HepG2 (cell line): Measurements from ENCODE around the gene CHRM3. TPM values are rescaled to one million over a fixed set of nuclear protein-coding genes. Genes with fewer than 3 reads are reported as not detected.

Experiments
- ATAC-seq: fragments of 200-7000 bp; cut with Tn5 transposase; 3 replicates; pipeline ENCODE4 v1.9.1; 2020; ENCODE audit warnings: mild to moderate bottlenecking, moderate library complexity
- BruUV-seq: library from RNA; stranded (reverse); fragments of 400-500 nt; replicated peaks from 2 replicates; lab custom pipeline; 2021; lab: Mats Ljungman, UMichigan
- CTCF ChIA-PET: fragments of 300-600 bp; formaldehyde crosslinking; extraction: SDS; loops from one replicate; lab custom pipeline; 2021; ENCODE audit warnings: low total read pairs, inconsistent platforms, low intra/inter-chr PET ratio; lab: Yijun Ruan, JAX
- POLR2A ChIA-PET: fragments of 350-600 bp; sonication (Branson Sonifier 250); formaldehyde crosslinking; loops from one replicate; lab custom pipeline; 2020; ENCODE audit warnings: antibody characterized with exemption, inconsistent platforms; lab: Yijun Ruan, JAX
- DNase-seq: peaks from one replicate; pipeline ENCODE4 v3.0.0-alpha.2; 2015; ENCODE audit warnings: low spot score
- FAIRE-seq: peaks from 3 replicates; lab custom pipeline; 2011; peaks lifted over from hg19 to GRCh38; lab: Jason Lieb, UNC
- H2AFZ ChIP-seq: one replicate; pipeline ENCODE4 v1.6.1; 2011; ENCODE audit warnings: low read length, inconsistent platforms
- H3K27ac ChIP-seq: fragments of 300-600 bp; 3 replicates; pipeline ENCODE4 v1.8.0; 2011; ENCODE audit warnings: mixed run types, mild to moderate bottlenecking, mixed read lengths, low read length, inconsistent platforms; ENCODE audit not compliant: insufficient read depth; ENCODE audit errors: extremely low read length
- H3K27me3 ChIP-seq, 2 experiments: fragments of 200-600 bp in 1 of 2; 2 replicates in 1 of 2; 3 replicates in 1 of 2; pipeline versions ENCODE4 v1.6.0 to v1.8.0; 2011; ENCODE audit warnings: low read length in 2 of 2, mild to moderate bottlenecking in 2 of 2, moderate library complexity in 2 of 2, inconsistent platforms in 1 of 2; ENCODE audit not compliant: insufficient read depth in 2 of 2, control insufficient read depth in 1 of 2
- H3K36me3 ChIP-seq, 2 experiments: fragments of 200-600 bp in 1 of 2; replicated peaks in 1 of 2; 2 replicates in 1 of 2; 3 replicates in 1 of 2; pipeline versions ENCODE4 v1.5.1 to v1.8.0; 2011; ENCODE audit warnings: low read length in 2 of 2, inconsistent platforms in 1 of 2; ENCODE audit not compliant: insufficient read depth in 2 of 2, control insufficient read depth in 1 of 2
- H3K4me1 ChIP-seq: 2 replicates; pipeline ENCODE4 v1.5.1; 2012; ENCODE audit warnings: low read length, inconsistent platforms; ENCODE audit not compliant: insufficient read depth
- H3K4me2 ChIP-seq: 2 replicates; pipeline ENCODE4 v1.6.0; 2011; ENCODE audit warnings: low read depth, low read length, inconsistent platforms
- H3K4me3 ChIP-seq, 3 experiments: fragments of 200-600 bp in 1 of 3; sonication (generic), shearing (Covaris generic) in 1 of 3; replicated peaks in 1 of 3; 2 replicates each; pipeline ENCODE4 v1.5.1; 2011 to 2016; ENCODE audit warnings: low read length in 3 of 3, inconsistent platforms in 2 of 3, low read depth in 2 of 3, mild to moderate bottlenecking in 2 of 3, control low read depth in 1 of 3, mixed read lengths in 1 of 3; ENCODE audit not compliant: insufficient read depth in 1 of 3
- H3K79me2 ChIP-seq: one replicate; pipeline ENCODE4 v1.6.1; 2011; ENCODE audit warnings: low read length, inconsistent platforms; ENCODE audit not compliant: insufficient read depth
- H3K9ac ChIP-seq: 2 replicates; pipeline ENCODE4 v1.6.0; 2011; ENCODE audit warnings: mild to moderate bottlenecking, low read depth, low read length, inconsistent platforms; ENCODE audit not compliant: insufficient read depth
- H3K9me3 ChIP-seq: 2 replicates; pipeline ENCODE4 v1.5.1; 2012; ENCODE audit warnings: mild to moderate bottlenecking, low read length
- H4K20me1 ChIP-seq: 2 replicates; pipeline ENCODE4 v1.6.0; 2011; ENCODE audit warnings: inconsistent platforms, mild to moderate bottlenecking, low read length, moderate library complexity; ENCODE audit not compliant: insufficient read depth
- CTCF ChIP-seq: sonication (generic); formaldehyde crosslinking; IDR thresholded peaks from 2 replicates; pipeline ENCODE4 v1.5.0; 2020; ENCODE audit warnings: mild to moderate bottlenecking, missing genetic modification reagents, moderate library complexity
- FOXJ3 ChIP-seq: sonication (generic); formaldehyde crosslinking; IDR thresholded peaks from 2 replicates; pipeline ENCODE4 v1.4.0; 2020; ENCODE audit warnings: missing genetic modification reagents, mild to moderate bottlenecking, borderline replicate concordance
- KDM6A ChIP-seq: IDR thresholded peaks from 2 replicates; pipeline ENCODE4 v1.6.1; 2016; ENCODE audit warnings: low read depth
- MIXL1 ChIP-seq: IDR thresholded peaks from 2 replicates; pipeline ENCODE4 v1.6.1; 2016
- PHF21A ChIP-seq: sonication (generic); formaldehyde crosslinking; IDR thresholded peaks from 2 replicates; pipeline ENCODE4 v1.5.0; 2020; ENCODE audit warnings: mild to moderate bottlenecking, missing genetic modification reagents
- ZBTB21 ChIP-seq: sonication (generic); formaldehyde crosslinking; IDR thresholded peaks from 2 replicates; pipeline ENCODE4 v1.4.0; 2020; ENCODE audit warnings: missing genetic modification reagents
- ZFP82 ChIP-seq: sonication (generic); formaldehyde crosslinking; IDR thresholded peaks from 2 replicates; pipeline ENCODE4 v1.5.1; 2020; ENCODE audit warnings: mild to moderate bottlenecking, missing genetic modification reagents, borderline replicate concordance
- ZFYVE20 ChIP-seq: sonication (generic); formaldehyde crosslinking; IDR thresholded peaks from 2 replicates; pipeline ENCODE4 v1.8.0; 2023; ENCODE audit warnings: low read depth, mild to moderate bottlenecking, moderate library complexity, missing genetic modification reagents, borderline replicate concordance
- ZNF607 ChIP-seq: sonication (generic); formaldehyde crosslinking; IDR thresholded peaks from 2 replicates; pipeline ENCODE4 v1.5.1; 2020; ENCODE audit warnings: missing genetic modification reagents, mild to moderate bottlenecking, borderline replicate concordance
- ZNF609 ChIP-seq: sonication (generic); formaldehyde crosslinking; IDR thresholded peaks from 2 replicates; pipeline ENCODE4 v1.4.0; 2020; ENCODE audit warnings: mild to moderate bottlenecking, missing genetic modification reagents, borderline replicate concordance
- WGBS: methylation state at CpG from one replicate; pipeline ENCODE4 v1.1.6; 2017; ENCODE audit warnings: low lambda C conversion rate; 5-methylcytosine and 5-hydroxymethylcytosine counted together
- in situ Hi-C: cut with HindIII; loops from 2 replicates; pipeline ENCODE4 v1.10.0; 2017; ENCODE audit warnings: low pct_unique_long_range_greater_than_20kb; ENCODE audit not compliant: extremely low pct_ligation_motif_present
- intact Hi-C: fragments of 100-400 bp; cut with micrococcal nuclease; formaldehyde crosslinking; loops from one replicate; pipeline ENCODE4 v1.10.0; 2022; ENCODE audit not compliant: unreplicated experiment
- polyA plus RNA-seq, 8 experiments: library from polyadenylated mRNA; depleted of rRNA in 3 of 8; stranded (reverse) in 7 of 8; unstranded in 1 of 8; fragments of >200 nt; fragmentation: Illumina TruSeq in 4 of 8; extraction: Trizol in 4 of 8; gene quantifications; 2 replicates each; pipeline versions ENCODE4 v1.2.1 to v1.2.3, GENCODE V29; 2011 to 2016; ENCODE audit warnings: low read depth in 4 of 8, missing spikeins in 1 of 8, mixed read lengths in 1 of 8; ENCODE audit not compliant: insufficient read depth in 1 of 8
- total RNA-seq, 5 experiments: library from RNA; depleted of rRNA; stranded (reverse); fragments of >200 nt; fragmentation: Illumina TruSeq; extraction: Trizol; gene quantifications; 2 replicates each; pipeline ENCODE4 v1.2.3, GENCODE V29; 2016; ENCODE audit warnings: low read depth in 1 of 5
- TF ChIP-seq, protein P1 (sequence below): sonication (generic); formaldehyde crosslinking; IDR thresholded peaks from 2 replicates; pipeline ENCODE4 v1.5.1; 2020; ENCODE audit warnings: mild to moderate bottlenecking, missing genetic modification reagents, moderate library complexity
- TF ChIP-seq, protein P2 (sequence below): sonication (generic); formaldehyde crosslinking; conservative IDR thresholded peaks from 2 replicates; pipeline ENCODE4 v1.4.0; 2020; ENCODE audit warnings: missing genetic modification reagents

Gene CHRM3
- total and polyA plus RNA-seq, 2 of the 13 experiments (the other 11 are each of a cell fraction or from before 2014, with no cell fraction given), result not detected

GRCh38 chr1:239354231-239354630 lies 32.1 kb upstream of the CHRM3 start (continued):
- TF ChIP-seq FOXJ3, result no peak
- TF ChIP-seq ZFP82 (CRISPR knock-in tag), result no peak
- TF ChIP-seq ZNF607, result no peak
- no peak for TF ChIP-seq MIXL1 (CRISPR knock-in tag)
- TF ChIP-seq, protein P1, sequence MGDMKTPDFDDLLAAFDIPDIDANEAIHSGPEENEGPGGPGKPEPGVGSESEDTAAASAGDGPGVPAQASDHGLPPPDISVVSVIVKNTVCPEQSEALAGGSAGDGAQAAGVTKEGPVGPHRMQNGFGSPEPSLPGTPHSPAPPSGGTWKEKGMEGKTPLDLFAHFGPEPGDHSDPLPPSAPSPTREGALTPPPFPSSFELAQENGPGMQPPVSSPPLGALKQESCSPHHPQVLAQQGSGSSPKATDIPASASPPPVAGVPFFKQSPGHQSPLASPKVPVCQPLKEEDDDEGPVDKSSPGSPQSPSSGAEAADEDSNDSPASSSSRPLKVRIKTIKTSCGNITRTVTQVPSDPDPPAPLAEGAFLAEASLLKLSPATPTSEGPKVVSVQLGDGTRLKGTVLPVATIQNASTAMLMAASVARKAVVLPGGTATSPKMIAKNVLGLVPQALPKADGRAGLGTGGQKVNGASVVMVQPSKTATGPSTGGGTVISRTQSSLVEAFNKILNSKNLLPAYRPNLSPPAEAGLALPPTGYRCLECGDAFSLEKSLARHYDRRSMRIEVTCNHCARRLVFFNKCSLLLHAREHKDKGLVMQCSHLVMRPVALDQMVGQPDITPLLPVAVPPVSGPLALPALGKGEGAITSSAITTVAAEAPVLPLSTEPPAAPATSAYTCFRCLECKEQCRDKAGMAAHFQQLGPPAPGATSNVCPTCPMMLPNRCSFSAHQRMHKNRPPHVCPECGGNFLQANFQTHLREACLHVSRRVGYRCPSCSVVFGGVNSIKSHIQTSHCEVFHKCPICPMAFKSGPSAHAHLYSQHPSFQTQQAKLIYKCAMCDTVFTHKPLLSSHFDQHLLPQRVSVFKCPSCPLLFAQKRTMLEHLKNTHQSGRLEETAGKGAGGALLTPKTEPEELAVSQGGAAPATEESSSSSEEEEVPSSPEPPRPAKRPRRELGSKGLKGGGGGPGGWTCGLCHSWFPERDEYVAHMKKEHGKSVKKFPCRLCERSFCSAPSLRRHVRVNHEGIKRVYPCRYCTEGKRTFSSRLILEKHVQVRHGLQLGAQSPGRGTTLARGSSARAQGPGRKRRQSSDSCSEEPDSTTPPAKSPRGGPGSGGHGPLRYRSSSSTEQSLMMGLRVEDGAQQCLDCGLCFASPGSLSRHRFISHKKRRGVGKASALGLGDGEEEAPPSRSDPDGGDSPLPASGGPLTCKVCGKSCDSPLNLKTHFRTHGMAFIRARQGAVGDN (CRISPR knock-in tag), result no peak
- TF ChIP-seq ZFYVE20 (CRISPR knock-in tag), result no peak
- no peak for TF ChIP-seq ZBTB21 (CRISPR knock-in tag)

GRCh38 chr1:239357867-239358266 lies 28.5 kb upstream of the CHRM3 start:
- Histone ChIP-seq H3K4me2 (no peak overlapping the region), H4K20me1 (no peaks in the 10 kb centered on the region), H3K27ac (no peak overlapping the region), H3K4me3 (no peak overlapping the region), H3K36me3 (no peaks in the 10 kb centered on the region), H3K9ac (no peak overlapping the region), H3K9me3 (peaks cover 68% of the 10 kb centered on the region), H3K27me3 (no peaks in the 10 kb centered on the region), H3K79me2 (no peaks in the 10 kb centered on the region), H2AFZ (no peak overlapping the region), H3K4me1 (no peaks in the 10 kb centered on the region)
- ChIA-PET CTCF (no interaction called here), POLR2A (no interaction called here)
- no peak for ATAC-seq
- intact Hi-C loops (no loop called here), in situ Hi-C loops (no loop called here)
- no peak for FAIRE-seq
- no peak for DNase-seq
- BruUV-seq, result no TSS peak
- WGBS, result 4% methylated on average over 2 of the region's 2 CpGs
- TF ChIP-seq ZNF609 (CRISPR knock-in tag) (no peak), CTCF (no peak), KDM6A (CRISPR knock-in tag) (no peak), PHF21A (no peak)
- TF ChIP-seq, protein P2, sequence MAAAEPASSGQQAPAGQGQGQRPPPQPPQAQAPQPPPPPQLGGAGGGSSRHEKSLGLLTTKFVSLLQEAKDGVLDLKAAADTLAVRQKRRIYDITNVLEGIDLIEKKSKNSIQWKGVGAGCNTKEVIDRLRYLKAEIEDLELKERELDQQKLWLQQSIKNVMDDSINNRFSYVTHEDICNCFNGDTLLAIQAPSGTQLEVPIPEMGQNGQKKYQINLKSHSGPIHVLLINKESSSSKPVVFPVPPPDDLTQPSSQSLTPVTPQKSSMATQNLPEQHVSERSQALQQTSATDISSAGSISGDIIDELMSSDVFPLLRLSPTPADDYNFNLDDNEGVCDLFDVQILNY (CRISPR knock-in tag), result no peak
